ENCODE data around the gene COL13A1.

The COL13A1 gene
- total RNA-seq = 0 to 1.5 (median 0.26) reads per million in 18 experiments

DNA sequence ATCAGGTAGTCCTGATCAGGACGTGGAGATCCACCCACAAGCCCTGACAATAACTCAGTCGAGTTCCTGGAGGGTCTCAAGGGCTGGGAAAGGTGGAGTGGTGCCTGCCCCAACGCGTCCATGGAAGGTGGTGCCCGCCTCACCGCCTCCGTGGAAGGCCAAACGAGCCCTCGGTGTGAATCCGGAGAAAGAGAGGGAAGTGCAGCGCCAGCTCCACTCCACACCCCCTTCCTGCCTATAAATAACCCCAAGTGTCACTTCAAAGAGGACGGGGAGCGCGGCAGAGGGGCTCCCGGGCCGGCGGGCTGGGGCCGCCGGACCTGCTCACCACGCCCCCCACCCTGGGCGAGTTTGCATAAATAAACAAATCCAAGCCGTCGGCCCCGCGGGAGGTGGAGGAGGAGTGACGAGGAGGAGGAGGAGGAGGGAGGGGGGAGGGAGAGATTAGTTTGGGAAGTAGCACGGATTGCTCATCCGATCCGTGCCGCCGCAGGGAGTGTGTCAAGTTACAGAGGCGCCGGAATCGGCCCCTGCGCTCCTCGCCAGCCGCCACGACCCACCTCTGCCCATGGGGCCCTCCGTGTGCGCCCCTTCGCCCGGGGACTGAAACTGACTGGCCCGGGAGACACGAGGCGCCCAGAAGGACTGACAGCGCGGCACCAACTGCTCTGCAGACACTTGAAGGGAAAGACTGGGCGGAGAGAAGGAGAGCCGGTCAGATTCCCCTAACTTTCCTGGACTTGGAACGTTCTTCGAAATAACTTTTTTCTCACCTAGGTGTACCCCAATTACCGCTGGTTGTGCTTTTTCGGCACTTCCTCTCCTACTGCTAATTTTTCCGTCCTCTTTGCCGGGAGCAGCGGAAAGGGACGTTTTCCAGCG lies at the start of gene COL13A1:
Gene COL13A1 (plus strand): TSS at position 473 of the 882 bp plus-strand sequence. CDS start 518 bp downstream, outside the sequence.
- DNase-seq = peak; percentile 11 to 44

DNA sequence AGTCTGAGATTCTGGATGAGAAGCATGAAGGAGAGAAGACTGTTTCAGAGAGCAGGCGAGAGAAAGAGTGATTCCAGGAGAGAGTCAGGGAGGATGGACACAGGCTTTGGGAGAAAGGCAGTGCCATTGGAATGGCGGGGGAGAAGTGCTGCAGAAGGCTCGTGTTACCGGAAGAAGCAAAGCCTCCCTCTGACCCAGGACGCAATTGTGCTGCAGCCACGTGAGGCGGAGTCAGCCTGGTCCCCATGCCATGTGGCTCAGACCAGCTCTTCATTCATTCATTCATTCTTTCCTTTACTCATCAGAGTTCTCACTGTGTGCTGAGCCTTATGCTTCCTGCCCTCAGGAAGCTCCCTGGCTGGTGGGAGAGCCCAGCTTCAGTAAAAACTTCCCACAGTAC lies 49.2 kb upstream of the COL13A1 start:
- no peak for DNase-seq

DNA sequence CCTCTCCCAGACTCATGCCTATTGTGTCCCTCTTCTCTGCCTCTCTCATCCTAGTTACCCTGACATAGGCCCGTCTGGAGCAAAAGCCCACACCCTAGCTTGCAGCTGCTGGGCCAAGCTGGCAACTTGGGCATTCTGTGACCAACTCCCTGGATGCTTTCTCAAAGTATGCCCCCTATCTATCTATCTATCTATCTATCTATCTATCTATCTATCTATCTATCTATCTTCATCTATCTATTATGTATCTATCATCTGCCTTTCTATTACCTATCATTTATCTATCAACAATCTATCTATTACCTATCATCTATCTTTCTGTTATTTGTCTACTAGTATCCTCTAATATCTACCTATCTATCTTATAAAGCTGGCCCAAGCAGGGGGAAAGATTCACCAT lies 45.4 kb upstream of the COL13A1 start:
- DNase-seq = no peak

DNA sequence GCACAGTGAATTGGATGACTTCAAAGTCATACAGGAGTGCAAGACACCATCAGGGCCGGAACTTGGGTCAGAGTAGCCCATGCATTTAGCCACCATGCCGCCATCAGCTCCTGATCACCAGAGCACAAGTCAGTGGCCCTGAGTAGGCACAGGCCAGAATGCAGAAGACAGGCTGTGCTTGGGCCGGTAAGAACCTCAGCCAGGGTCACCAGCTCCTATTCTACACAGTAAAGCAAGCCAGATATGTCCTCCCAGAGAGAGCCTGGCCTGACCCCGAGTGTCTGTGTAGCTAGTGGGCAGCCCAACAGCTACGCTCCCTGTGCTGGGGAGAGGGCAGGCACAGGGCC lies 44.5 kb upstream of the COL13A1 start:
- DNase-seq = no peak

DNA sequence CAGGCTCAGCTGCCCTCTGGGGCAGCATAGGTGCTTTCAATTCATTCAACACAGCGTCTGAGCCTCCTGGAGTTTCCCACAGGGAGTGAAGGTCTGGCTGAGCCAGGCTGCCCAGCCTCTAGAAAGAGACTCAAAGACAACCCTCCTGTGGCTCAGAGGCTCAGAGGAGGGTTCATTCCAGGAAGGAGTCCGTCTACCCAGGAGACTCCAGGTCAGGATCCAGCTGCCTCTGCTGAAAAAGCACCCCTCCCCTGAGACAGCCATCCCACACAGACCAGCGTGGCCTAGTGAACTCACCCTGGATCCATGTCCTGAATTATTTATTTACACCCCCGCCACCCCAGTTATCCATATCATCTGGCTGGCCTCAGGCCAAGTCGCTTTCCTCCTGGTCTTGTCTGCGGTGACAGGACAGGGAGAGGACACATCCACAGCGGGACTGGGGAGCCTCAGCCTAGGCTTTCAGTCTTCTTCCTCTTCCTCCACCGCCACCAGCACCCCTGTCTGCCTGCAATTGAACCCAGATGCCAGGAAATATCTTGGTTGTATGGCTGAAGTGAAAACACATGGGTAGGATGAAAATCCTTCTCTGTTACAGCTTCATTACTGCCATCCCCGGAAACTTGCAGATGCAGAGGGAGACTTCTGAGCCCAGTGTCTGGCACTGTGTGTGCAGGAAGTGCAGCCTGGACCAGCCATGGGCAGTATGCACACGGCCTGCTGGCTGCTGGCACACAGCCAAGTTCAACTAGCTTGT lies 44.0 kb upstream of the COL13A1 start:
- DNase-seq = peak; percentile 6 to 14

DNA sequence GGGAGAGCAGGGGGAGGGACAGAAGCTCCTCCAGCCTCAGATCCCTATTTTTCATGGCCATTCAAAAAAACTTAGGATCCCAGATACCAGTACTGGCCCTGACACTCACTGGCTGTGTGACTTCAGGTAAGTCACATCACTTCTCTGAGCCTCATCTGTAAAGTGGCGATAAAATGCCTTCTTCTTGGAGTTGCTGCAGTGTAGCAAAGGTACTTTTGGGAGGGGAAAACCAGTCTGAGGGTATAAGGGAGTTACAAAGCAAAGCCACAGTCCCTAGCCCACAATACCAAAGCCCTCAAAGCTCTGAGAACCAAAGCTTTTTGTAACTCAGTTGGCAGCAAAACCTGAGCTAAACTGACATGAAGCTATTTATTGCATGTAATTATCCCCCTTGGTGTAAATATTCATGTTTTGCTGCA lies 43.4 kb upstream of the COL13A1 start:
- no peak for DNase-seq

DNA sequence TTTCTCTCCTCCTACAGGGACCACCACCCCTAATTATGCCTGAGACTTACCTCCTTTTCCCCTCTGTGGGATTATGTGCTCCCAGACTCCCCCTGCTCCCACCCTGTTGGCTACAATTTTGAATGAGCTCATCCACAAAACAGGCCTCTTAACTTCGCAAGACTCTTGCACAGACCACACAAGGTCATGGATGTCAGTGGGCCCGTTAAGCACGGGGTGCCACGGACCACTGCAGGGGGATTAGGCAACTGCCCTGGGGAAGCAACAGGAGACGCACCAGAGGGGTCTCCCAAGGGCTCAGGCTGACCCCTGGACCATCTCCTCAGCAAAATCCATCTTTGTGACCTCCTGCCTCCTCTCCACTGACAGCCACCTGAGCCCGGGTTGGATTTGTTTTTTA lies 42.1 kb upstream of the COL13A1 start:
- DNase-seq = no peak

DNA sequence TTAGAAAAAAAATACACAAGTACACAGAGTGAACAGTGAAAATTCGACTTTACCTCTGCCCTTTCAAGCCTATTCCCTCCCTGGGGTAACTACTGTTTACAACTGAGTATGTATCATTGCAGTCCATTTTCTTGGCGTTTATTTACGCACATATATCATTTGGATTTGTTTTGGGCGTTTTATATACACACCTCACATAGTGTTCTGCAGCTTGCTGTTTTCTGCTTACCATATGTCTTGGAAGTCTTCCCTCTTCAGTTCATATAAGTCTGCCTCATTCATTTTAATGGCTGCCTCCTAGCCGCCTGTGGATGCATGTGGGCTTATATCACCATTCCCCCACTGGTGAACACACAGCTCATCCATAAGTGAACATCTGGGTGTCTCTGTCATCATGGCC lies 41.6 kb upstream of the COL13A1 start:
- no peak for DNase-seq

DNA sequence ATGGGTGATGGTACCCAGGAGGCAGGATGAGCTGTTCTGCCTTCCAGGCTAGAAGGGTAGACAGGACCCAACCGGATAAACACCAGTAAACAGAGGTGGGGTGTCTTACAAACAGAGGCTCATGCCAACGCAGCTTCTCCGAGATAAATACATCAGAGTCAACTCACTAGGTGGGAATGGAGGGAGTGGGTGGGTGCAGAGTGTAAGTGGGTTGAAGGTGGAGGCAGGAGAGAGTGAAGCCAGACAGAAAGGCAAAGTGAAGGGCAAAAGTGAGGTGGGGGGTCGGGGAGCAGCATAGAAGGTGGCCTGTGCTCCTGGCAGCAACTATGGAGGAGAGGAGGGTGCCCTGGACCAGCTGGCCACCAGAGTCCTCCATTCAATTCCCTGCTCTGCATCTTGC lies 40.4 kb upstream of the COL13A1 start:
- DNase-seq = no peak

DNA sequence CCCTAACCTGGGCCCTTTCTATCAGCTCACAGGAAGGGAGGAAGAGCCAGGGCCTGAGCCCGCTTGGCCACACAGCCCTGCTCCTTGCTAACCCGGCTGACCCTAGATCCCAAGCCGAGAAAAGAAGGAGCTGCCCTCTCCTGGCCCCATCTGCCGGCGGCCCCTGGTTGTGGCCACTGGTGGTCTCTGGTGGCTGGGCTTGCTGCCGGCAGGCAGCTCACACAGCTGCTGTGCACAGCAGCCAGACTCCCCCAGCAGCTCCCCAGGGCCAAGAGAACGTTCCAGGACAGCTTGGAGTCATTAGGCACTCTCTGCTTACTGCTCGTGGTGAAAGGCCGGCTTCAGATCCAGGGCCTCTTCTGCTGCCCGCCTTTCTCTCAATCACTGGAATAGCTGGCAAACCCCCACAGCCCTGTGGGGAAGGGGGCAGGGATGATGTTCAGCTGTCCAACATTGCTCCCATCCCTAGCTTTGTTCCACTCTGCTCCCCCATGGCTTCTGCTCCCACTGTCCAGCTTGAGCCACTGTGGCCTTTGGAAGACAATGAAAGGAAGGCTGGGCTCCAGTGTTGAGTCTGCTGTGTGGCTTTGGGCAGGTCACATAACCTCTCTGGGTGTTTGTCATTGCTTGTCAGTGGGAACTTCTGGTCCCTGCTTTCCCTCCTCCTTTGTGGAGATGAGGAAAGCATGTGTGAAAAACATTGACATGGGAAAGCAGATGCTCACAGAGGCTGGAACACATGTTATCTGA lies 35.4 kb upstream of the COL13A1 start:
- DNase-seq = no peak

DNA sequence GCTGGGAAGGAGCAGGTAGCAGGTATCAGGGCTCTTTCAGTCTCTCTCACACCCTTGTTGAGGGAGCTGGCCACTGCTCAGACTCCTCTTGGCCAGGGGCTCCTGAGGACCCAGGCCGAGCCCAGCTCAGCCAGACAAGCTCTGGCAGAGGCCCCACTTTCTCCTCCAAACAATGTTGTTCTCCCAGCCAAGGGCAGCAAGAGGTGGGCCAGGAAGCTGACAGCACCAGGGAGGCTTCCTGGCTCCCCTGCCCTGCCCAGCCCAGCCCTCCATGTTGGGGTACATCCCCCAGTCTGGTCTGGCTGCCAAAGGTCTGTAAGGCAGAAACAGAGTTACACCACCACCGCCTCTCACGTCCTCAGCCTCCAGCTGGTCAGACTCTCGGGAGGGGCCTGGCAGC lies 33.9 kb upstream of the COL13A1 start:
- no peak for DNase-seq

DNA sequence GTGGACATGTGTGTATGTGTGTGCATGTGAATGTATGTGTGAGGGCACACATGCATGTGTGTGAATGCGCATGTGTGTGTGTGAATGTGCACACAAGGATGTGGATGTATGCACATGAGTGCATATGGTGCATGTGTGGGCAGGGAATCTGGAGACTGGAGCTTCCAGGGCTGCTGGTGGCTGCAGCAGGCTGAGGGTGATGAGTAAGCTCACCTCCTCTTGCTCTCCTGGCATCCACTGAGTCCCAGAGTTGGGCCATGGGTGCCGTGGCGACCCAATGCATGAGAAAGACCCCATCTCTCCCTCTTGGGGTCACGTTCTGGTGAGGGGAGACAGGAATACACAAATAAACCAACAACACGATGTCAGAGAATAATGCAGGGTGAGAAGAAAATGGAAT lies 33.3 kb upstream of the COL13A1 start:
- DNase-seq = no peak

DNA sequence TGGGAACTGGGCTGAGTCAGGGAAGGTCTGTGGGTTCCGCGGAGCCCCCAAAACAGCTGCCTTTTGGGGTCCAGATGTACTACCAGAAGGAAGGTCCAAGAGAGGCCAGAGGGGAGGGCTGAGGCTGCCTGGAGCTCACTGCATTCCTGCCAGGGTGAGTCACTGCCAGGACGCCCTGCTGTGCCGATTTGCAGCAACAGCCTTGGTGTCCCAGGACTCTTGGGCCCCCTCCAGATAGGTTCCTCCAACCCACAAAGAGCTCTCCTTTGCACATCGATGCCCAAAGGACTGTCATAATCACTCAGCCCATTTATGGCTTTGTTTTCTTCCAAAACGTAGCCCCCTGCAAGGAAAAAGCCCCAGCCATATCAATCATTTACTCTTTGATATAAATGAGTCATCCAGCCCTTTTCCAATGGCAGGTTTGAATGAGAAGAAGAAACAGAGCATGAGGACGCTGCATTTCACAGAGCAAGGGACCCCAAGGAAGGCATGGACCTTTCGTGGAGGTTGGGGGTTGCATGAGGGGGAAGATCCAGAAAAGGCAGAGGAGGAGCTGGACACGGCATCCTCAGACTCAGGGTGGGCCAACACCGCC lies 32.2 kb upstream of the COL13A1 start:
- no peak for DNase-seq

DNA sequence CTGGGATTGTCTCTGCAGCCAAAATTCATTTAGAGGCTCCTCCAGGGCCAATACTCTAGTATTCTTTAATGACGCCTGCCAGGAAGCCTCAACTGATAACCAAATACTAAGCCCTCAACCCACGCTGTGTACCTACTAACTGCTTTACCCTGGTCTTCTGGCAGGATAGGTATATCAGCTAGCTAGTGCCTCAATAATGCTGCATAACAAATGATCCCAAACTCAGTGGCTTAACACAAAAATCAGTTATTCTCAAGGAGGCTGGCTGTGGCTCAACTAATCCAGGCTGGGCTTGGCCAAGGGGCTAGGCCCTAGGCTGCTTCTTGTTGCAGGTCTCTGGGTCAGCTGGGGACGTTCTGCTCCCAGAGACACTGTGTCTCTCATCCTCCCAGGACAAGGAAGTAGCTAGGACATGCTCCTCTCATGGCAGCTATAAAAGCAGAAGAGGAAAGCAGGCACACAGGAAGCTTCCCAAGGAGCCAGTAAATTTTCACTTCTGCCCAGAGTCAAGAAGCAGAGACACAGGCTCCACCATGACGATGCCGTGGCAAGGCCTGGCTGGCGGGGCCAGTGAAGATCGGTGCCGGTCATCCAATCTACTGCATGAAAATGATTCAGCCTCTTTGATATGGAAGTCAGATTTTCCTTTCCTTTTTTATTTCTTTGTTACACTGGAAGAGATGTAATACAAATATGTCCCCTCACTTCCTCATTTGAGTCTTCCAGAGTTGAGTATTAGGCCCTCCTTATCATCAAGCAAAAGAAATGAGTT lies 28.6 kb upstream of the COL13A1 start:
- peak; percentile 13 to 21 for DNase-seq

DNA sequence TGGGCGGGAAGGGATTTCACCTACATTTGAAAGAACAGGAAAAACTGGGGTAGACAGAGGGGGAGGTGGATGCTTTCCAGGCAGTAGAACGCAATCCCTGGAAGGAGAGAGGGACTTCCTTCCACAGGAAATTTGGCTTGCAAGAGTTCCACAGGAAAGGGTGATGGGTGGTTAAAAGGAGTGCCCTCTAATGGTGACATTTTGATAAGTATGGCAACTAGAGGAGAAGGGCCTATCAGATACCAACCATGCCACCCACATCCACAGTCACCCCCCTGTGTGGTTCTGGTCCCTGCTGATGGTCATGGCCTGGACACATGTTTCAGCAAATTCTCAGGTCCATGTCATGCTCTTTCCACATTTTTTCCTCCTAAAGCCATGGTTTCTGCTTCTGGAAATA lies 27.1 kb upstream of the COL13A1 start:
- DNase-seq = no peak

DNA sequence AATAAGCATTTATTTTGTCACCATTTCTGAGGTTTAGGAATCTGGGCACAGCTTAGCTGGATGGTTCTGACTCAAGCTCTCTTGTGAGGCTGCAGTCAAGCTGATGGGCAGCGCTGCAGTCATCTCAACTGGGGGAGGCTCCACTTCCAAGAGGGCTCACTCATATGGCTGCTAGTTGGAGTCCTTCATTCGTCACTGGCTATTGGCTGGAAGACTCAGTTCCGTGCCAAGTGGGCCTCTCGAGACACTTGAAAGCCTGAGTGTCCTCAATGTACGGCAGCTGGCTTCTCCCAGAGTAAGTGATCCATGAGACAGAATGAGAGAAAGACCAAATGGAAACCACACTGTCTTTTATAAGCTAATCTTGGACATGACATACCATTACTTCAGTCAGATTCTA lies 21.6 kb upstream of the COL13A1 start:
- DNase-seq = no peak

DNA sequence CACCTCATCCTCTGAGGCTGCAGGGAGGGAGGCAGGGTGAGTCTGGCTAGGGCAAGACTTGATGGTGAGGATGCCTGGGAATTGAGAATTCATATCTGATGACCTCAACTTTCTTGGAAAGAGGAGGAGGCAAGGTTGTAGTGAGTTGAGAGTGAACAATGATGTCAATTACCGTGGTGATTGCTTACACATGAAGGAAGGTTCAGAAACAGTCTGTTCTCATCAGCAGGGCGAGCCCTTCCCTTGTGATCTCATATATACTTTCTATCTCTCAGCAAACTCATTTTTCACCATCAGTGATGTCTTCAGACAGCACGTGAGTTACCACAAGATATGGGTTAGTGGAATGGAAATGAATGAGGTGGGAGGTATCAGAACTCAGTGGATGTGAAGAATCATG lies 20.1 kb upstream of the COL13A1 start:
- DNase-seq = no peak

DNA sequence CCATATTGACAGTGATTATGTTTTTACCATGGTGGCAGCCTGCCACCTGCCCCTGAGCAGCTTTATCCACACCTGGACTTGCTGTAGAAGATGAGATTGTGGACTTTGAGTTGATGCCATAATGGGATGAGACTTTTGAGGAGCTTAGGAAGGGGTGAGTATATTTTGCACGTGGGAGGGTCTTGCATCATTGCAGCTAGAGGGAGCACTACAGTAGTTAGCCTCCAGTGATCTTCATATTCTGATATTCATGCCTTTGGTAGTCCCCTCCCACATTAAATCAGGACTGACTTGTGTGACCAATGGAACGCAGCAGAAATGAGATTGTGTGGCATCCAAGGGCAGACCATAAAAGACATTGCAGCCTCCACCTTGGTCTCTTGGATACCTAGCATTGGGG lies 18.2 kb upstream of the COL13A1 start:
- DNase-seq = no peak

DNA sequence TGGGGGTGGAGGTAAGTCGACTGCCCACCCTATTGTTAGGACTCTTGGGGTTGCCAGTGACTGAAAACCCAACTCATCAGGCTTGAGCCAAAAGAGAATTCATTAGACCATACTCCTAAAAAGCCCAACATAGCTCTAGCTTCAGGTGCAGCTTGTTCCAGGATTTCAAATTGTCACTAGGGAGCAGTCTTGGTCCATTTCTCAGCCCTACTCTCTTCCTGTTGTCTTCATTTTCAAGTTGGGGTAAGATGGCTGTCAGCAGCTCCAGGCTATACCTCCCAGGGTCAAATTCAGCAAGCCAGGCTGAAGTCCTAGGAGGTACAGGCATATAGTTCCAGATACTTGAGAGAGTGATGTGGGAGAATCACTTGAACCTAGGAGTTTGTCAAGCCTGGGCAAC lies 14.9 kb upstream of the COL13A1 start:
- peak in 1 of 2 donors; percentile 39 for DNase-seq

DNA sequence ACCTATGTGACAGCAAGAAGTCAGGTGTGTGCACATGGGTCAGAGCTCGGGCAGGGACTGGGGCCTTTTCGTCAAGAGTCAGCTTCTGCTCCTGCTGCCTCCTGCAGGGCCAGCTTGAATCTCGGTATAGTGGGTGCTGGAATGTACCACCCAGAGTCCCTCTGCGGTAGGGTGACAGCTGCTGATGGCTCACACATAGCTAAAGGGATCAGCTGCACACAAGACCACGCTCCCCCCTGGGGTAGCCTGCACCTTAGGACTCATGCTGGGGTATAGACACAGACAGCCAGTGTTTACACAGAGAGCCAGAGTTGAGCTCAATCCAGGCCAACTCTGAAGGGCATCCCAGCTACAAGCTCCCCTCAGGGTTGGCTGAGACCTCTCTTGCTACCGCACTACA lies 14.0 kb upstream of the COL13A1 start:
- DNase-seq = no peak

DNA sequence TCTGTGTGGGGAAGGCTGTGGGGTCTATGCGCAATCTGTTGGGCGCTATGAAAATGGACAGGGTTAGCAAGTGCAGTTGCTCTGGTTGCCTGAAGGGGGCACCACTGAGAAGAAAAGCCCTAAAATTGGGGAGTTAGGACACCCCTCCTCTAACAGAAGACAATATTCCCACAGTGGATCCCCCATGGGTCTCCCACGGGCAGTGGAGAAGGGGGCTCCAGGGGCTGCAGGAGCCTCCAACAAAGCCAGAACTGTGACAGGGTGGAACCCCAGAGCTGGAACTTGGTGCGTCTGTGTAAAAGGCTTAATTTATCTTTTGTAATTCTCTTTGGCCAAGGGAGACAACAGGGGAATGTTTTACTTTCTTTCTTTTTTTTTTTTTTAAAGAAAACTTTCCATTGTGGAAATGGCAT lies 12.5 kb upstream of the COL13A1 start:
- no peak for DNase-seq

DNA sequence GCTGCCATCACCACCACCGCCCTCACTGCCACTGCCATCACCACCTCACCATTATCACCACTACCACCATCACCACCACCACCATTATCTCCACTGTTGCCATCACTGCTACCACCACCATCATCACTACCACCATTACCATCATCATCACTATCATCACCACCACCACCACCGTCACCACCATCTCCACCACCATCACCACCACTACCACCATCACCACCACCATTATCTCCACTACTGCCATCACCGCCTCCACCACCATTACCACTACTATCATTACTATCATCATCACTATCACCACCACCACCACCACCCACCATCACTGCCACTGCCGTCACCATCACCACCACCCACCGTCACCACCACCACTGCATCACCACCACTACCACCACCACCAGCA lies 9.9 kb upstream of the COL13A1 start:
- DNase-seq = no peak

Measured in inflammatory macrophage (primary cell).